Measurements from ENCODE around the gene TRIM66.

DNA sequence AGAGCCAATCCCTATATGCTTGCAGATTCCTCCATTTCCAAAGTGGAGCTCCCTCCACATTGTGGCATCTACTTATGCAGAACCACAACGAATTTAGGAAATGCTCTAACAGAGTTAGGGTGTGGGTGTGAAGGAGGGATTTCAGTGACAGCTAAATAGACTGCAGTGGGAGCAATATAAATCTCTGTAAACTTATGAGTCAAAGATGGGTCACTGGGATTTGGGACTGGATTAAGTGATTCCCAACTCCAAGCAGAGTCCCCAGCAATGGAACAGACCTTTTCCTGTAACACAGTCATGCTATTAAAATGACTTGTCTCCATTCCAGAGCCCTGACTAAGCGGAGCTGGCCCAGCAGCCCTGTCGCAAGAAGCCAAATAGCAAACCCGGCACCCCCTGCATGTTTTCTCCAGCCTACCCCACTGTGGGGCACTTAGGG, 36.8 kb upstream of the TRIM66 start:
- TF ChIP-seq, protein P1, sequence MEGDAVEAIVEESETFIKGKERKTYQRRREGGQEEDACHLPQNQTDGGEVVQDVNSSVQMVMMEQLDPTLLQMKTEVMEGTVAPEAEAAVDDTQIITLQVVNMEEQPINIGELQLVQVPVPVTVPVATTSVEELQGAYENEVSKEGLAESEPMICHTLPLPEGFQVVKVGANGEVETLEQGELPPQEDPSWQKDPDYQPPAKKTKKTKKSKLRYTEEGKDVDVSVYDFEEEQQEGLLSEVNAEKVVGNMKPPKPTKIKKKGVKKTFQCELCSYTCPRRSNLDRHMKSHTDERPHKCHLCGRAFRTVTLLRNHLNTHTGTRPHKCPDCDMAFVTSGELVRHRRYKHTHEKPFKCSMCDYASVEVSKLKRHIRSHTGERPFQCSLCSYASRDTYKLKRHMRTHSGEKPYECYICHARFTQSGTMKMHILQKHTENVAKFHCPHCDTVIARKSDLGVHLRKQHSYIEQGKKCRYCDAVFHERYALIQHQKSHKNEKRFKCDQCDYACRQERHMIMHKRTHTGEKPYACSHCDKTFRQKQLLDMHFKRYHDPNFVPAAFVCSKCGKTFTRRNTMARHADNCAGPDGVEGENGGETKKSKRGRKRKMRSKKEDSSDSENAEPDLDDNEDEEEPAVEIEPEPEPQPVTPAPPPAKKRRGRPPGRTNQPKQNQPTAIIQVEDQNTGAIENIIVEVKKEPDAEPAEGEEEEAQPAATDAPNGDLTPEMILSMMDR (IDR thresholded peaks at IDR 0.05; ENCODE audit: poor library complexity): no peak
- no peak for TF ChIP-seq EZH2 (IDR thresholded peaks at IDR 0.05; ENCODE audit: borderline replicate concordance)

Measured in hepatocyte (in vitro differentiated cells).